ENCODE results near the gene PARD3.

PARD3 gene

DNA sequence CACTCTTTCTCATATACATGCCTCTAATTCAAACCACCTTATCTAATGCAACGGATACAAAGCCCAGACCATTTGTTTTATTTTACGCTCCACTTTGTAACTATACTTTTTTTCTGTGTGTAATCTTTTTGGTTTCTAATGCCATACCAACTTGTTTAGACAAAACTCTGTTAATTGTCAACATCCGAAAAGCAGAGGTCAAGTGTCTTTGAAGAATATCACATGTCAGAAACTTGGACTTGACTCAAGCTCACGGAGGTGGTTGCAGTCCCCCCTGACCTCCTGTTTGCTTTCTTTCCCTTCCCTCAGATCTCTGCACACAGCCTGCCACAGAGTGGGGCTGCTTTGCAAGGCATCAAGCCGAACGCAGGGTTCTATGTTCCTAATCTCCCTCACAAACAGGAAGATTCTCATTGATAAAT, 698.9 kb downstream of the PARD3 start:
- H3K27me3 ChIP-seq (ENCODE audit: insufficient read depth, low read length, poor library complexity): no peaks in the 10 kb centered on the region
- TF ChIP-seq CTCF (IDR thresholded peaks at IDR 0.05; ENCODE audit: borderline replicate concordance, extremely low read depth, low read length, poor library complexity, severe bottlenecking) (no peak), EZH2 (IDR thresholded peaks at IDR 0.05; ENCODE audit: borderline replicate concordance, low read depth, low read length, severe bottlenecking) (no peak)
- H2AFZ ChIP-seq (ENCODE audit: low read depth, low read length): no peak overlapping the region
- DNase-seq (no peak), ATAC-seq (ENCODE audit: insufficient read depth, low read depth) (no peak)
- H3K4me3 ChIP-seq (ENCODE audit: low read depth in 1 of 2, low read length in 2 of 2): no peak overlapping the region
- H3K36me3 ChIP-seq (ENCODE audit: insufficient read depth, low read length): peaks cover 4% of the 10 kb centered on the region
- no peak overlapping the region for H3K4me2 ChIP-seq (ENCODE audit: insufficient read depth, low read length)
- no peak overlapping the region for H3K27ac ChIP-seq (ENCODE audit: low read length)
- H4K20me1 ChIP-seq (ENCODE audit: insufficient read depth, low read length): no peaks in the 10 kb centered on the region
- no peaks in the 10 kb centered on the region for H3K79me2 ChIP-seq (ENCODE audit: insufficient read depth, low read length)
- no peak overlapping the region for H3K9ac ChIP-seq (ENCODE audit: low read depth, low read length)
- peaks cover 2% of the 10 kb centered on the region for H3K4me1 ChIP-seq (ENCODE audit: insufficient read depth, low read length)
- no peaks in the 10 kb centered on the region for H3K9me3 ChIP-seq (ENCODE audit: insufficient read depth, low read length, severe bottlenecking)

DNA sequence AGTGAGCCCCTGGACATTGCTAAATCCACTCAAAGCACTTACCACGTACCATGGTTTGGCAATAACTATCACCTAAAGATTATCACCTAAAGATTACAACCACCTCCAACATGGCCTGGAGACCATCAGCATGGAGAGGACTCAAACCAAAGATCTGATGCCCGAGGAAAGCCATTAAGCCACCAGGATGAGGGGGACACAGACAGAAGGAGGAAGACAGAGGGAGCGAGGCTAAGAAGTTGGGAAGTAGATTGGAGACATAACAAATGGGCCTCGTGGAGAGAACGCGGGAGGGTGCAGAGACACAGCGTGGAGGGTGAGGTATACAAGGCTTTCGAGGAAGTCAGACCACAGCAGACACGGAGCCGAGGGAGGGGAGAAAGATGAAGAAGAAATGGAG, 700.2 kb downstream of the PARD3 start:
- H3K9me3 ChIP-seq (ENCODE audit: insufficient read depth, low read length, severe bottlenecking): no peaks in the 10 kb centered on the region
- no peaks in the 10 kb centered on the region for H4K20me1 ChIP-seq (ENCODE audit: insufficient read depth, low read length)
- no peak for ATAC-seq (ENCODE audit: insufficient read depth, low read depth)
- no peak overlapping the region for H3K27ac ChIP-seq (ENCODE audit: low read length)
- H3K4me2 ChIP-seq (ENCODE audit: insufficient read depth, low read length): no peak overlapping the region
- H3K27me3 ChIP-seq (ENCODE audit: insufficient read depth, low read length, poor library complexity): no peaks in the 10 kb centered on the region
- TF ChIP-seq EZH2 (IDR thresholded peaks at IDR 0.05; ENCODE audit: borderline replicate concordance, low read depth, low read length, severe bottlenecking): no peak
- no peak for TF ChIP-seq CTCF (IDR thresholded peaks at IDR 0.05; ENCODE audit: borderline replicate concordance, extremely low read depth, low read length, poor library complexity, severe bottlenecking)
- no peak overlapping the region for H3K4me3 ChIP-seq (ENCODE audit: low read depth in 1 of 2, low read length in 2 of 2)
- H3K4me1 ChIP-seq (ENCODE audit: insufficient read depth, low read length): no peaks in the 10 kb centered on the region
- DNase-seq: no peak
- no peaks in the 10 kb centered on the region for H3K79me2 ChIP-seq (ENCODE audit: insufficient read depth, low read length)
- H2AFZ ChIP-seq (ENCODE audit: low read depth, low read length): no peak overlapping the region
- no peak overlapping the region for H3K9ac ChIP-seq (ENCODE audit: low read depth, low read length)
- H3K36me3 ChIP-seq (ENCODE audit: insufficient read depth, low read length): peaks cover 16% of the 10 kb centered on the region

DNA sequence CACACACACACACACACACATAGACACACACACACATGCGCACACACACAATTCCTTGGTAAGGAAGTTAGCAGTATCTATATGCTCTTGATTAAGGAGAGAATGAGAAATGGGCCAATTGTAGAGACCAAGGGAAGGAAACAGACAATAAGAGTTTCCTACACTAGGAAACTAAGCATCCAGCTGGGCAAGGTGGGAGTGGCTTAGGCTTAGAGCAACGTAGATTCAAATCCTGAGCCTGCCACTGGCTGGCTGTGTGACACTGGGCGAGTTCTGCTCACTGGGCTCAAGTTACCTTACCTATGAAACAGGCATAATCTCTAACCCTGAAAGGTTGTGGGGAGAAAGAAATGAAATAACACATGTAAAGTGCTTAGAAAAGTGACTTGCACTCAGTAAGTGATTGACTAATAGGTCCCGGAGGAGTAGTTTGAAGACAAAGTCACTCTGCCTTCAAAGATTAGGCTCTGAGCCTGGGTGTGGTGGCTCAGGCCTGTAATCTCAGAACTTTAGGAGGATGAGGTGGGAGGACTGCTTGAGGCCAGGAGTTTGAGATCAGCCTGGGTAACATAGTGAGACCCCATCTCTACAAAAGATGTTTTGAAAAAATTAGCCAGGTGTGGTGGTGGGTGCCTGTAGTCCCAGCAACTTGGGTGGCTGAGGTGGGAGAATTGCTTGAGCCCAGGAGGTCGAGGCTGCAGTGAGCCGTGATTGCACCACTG, 701.4 kb downstream of the PARD3 start:
- Histone ChIP-seq H3K79me2 (ENCODE audit: insufficient read depth, low read length) (no peaks in the 10 kb centered on the region), H3K4me1 (ENCODE audit: insufficient read depth, low read length) (no peaks in the 10 kb centered on the region), H3K4me3 (ENCODE audit: low read depth in 1 of 2, low read length in 2 of 2) (no peak overlapping the region), H3K9ac (ENCODE audit: low read depth, low read length) (no peak overlapping the region), H3K27me3 (ENCODE audit: insufficient read depth, low read length, poor library complexity) (no peaks in the 10 kb centered on the region), H4K20me1 (ENCODE audit: insufficient read depth, low read length) (no peaks in the 10 kb centered on the region), H3K27ac (ENCODE audit: low read length) (no peak overlapping the region), H2AFZ (ENCODE audit: low read depth, low read length) (no peak overlapping the region), H3K36me3 (ENCODE audit: insufficient read depth, low read length) (peaks cover 17% of the 10 kb centered on the region), H3K9me3 (ENCODE audit: insufficient read depth, low read length, severe bottlenecking) (no peaks in the 10 kb centered on the region), H3K4me2 (ENCODE audit: insufficient read depth, low read length) (no peak overlapping the region)
- ATAC-seq (ENCODE audit: insufficient read depth, low read depth): peak; percentile 22; the same call in 1 of the 3 replicates
- DNase-seq: no peak
- no peak for TF ChIP-seq CTCF (IDR thresholded peaks at IDR 0.05; ENCODE audit: borderline replicate concordance, extremely low read depth, low read length, poor library complexity, severe bottlenecking)
- no peak for TF ChIP-seq EZH2 (IDR thresholded peaks at IDR 0.05; ENCODE audit: borderline replicate concordance, low read depth, low read length, severe bottlenecking)
